ENCODE data around the gene HJV. TPM values are rescaled to one million over a fixed set of nuclear protein-coding genes. Genes with fewer than 3 reads are reported as not detected.
A peak's percentile ranks its signal among the peaks of the same experiment; 100 is the strongest.

The HJV gene
- total RNA-seq, 1 donor from 2014 or later, result not detected

- no peak overlapping the region for H3K4me3 ChIP-seq
- ATAC-seq (no peak), DNase-seq (no peak)
- intact Hi-C loops (cut with DNase I), result no loop called here
- peaks cover 20% of the 10 kb centered on the region for H3K27me3 ChIP-seq (ENCODE audit: low read depth)
- H3K27ac ChIP-seq, result no peak overlapping the region
- peaks cover 8% of the 10 kb centered on the region for H3K4me1 ChIP-seq
- H3K36me3 ChIP-seq, result no peaks in the 10 kb centered on the region
- TF ChIP-seq, protein P1, sequence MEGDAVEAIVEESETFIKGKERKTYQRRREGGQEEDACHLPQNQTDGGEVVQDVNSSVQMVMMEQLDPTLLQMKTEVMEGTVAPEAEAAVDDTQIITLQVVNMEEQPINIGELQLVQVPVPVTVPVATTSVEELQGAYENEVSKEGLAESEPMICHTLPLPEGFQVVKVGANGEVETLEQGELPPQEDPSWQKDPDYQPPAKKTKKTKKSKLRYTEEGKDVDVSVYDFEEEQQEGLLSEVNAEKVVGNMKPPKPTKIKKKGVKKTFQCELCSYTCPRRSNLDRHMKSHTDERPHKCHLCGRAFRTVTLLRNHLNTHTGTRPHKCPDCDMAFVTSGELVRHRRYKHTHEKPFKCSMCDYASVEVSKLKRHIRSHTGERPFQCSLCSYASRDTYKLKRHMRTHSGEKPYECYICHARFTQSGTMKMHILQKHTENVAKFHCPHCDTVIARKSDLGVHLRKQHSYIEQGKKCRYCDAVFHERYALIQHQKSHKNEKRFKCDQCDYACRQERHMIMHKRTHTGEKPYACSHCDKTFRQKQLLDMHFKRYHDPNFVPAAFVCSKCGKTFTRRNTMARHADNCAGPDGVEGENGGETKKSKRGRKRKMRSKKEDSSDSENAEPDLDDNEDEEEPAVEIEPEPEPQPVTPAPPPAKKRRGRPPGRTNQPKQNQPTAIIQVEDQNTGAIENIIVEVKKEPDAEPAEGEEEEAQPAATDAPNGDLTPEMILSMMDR (IDR thresholded peaks at IDR 0.05), result no peak
- H3K9me3 ChIP-seq, result no peaks in the 10 kb centered on the region
Observed at GRCh38 chr1:146021050-146021445, 487 bp downstream of the HJV start.

DNA sequence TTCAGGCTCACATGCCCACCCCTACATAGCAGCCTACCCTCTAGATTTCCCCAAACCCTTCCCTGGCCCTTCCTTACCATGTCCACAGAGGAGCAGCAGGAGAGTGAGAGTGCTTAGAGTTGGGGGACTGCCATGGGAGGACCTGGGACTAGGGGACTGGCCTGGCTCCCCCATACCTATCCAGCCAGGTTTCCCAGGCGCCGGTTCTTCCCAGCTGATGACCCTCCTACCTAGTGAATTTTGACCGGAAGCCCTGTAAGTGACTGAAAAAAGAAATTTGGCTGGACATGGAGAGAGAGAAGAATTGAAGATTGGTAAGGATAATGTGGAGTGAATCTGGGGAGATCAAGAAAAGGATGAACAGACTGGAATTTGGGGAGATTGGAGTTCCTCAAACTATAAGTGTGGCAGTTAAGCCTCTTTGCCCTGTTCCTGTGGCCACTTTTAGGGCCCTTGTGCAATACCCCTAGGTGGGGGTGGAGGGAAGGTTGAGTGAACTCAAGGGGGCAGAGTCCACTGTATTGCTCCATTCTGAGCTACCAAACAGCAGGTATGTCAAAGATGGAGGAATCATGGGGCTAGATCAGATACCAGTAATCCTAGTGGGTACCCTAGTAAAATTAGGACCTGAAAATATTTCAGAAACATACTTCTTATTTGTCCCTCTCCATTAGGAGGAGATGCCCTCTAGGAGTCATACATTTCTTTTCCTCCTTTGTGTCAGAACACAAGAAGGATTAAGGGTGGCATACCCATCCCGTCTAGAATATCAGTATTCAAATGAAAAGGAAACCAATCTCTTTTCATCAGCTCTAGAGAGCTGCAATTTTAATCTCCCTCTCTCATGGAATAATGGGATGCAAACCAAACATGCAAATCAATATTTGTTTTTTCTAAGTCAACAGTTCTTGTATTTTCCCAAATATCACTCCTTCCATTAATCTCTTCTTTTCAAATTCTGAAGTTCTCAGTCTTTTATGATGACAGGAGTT is 1.2 kb downstream of the HJV start:
- intact Hi-C loops (cut with DNase I), result no loop called here
- ATAC-seq (peak; percentile 27 to 49), DNase-seq (no peak)
- Histone ChIP-seq H3K4me1 (peaks cover 8% of the 10 kb centered on the region), H3K27ac (no peak overlapping the region), H3K36me3 (no peaks in the 10 kb centered on the region), H3K9me3 (no peaks in the 10 kb centered on the region), H3K4me3 (no peak overlapping the region), H3K27me3 (ENCODE audit: low read depth) (peaks cover 20% of the 10 kb centered on the region)
- TF ChIP-seq, protein P1 (IDR thresholded peaks at IDR 0.05), result no peak

DNA sequence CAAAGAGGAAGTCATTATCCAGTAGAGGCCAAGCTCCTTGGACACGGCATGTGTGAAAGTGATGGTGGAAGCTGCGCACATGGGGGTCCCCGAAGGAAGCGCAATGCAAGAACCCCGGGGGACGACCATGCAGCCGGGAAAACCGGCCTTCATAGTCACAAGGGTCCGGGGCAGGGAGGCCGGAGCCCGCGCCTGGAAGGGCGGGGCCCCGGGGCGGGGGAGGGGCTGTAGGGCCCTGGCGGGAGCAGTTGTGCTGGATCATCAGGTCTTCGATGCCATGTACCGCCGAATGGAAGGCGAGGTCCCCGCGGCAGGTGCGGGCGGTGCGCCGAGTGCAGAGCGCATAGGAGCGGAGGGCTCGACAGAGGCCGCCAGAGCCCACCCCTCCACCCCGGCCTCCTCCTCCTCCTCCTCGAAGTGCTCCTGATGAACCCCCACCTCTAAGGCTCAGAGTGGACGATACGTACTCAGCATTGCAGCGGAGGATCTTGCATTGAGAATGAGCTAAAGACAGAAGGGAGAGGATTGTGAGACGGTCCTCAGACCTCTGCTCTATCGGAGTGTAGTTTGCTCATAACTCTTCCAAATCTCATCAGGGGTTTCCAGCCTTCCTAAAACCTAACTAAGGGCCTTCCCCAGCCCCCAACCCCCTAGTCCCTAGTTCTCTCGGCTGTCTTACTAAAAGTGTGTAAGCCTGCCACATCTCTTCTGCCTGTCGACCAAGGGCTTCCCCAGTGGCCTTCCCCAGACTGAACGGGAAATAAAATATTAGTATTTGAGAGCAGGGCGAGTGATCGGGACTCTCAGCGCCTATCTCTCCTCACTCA is 2.1 kb downstream of the HJV start:
- Histone ChIP-seq H3K4me1 (peaks cover 8% of the 10 kb centered on the region), H3K9me3 (no peaks in the 10 kb centered on the region), H3K27me3 (ENCODE audit: low read depth) (peaks cover 20% of the 10 kb centered on the region), H3K4me3 (peak overlapping the region; percentile 33), H3K36me3 (no peaks in the 10 kb centered on the region), H3K27ac (no peak overlapping the region)
- intact Hi-C loops (cut with DNase I), result no loop called here
- ATAC-seq (peak; percentile 38 to 42), DNase-seq (no peak)
- TF ChIP-seq, protein P1 (IDR thresholded peaks at IDR 0.05), result no peak

- DNase-seq (no peak), ATAC-seq (no peak)
- Histone ChIP-seq H3K9me3 (no peaks in the 10 kb centered on the region), H3K4me1 (peaks cover 18% of the 10 kb centered on the region), H3K27ac (no peak overlapping the region), H3K27me3 (ENCODE audit: low read depth) (peaks cover 16% of the 10 kb centered on the region), H3K36me3 (no peaks in the 10 kb centered on the region), H3K4me3 (no peak overlapping the region)
- TF ChIP-seq, protein P1 (IDR thresholded peaks at IDR 0.05), result no peak
- intact Hi-C loops (cut with DNase I), result no loop called here
Observed at GRCh38 chr1:146016891-146017290, 4.6 kb downstream of the HJV start.

DNA sequence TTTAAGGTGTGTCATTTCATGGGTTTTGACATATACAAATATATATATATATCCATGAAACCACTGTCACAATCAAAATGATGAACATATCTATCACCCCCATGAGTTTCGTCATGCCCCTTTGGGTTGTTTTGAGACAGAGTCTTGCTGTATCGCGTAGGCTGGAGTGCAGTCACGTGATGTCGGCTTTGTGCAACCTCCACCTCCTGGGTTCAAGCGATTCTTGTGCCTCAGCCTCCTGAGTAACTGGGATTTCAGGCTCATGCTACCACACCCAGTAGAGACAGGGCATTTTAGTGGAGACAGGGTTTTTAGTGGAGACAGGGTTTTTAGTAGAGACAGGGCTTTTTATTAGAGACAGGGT is 8.0 kb downstream of the HJV start:
- TF ChIP-seq, protein P1 (IDR thresholded peaks at IDR 0.05), result no peak
- intact Hi-C loops (cut with DNase I), result loop anchor here (5.0 kb wide), 1 partner anchor 36 kb away; no protein-coding TSS in a partner anchor
- Histone ChIP-seq H3K27me3 (ENCODE audit: low read depth) (no peaks in the 10 kb centered on the region), H3K36me3 (no peaks in the 10 kb centered on the region), H3K4me1 (peaks cover 41% of the 10 kb centered on the region), H3K4me3 (no peak overlapping the region), H3K9me3 (no peaks in the 10 kb centered on the region), H3K27ac (no peak overlapping the region)
- ATAC-seq, result no peak
- DNase-seq, result no peak
